Endothelial cell of umbilical vein (primary cell): Measurements from ENCODE around the gene LDLRAD4. TPM values are rescaled to one million over a fixed set of nuclear protein-coding genes. Genes with fewer than 3 reads are reported as not detected.

ENCODE experiments used
- BruUV-seq: library from RNA; stranded (reverse); fragments of 400-500 nt; replicated peaks from 2 replicates; lab custom pipeline; 2021; lab: Mats Ljungman, UMichigan
- CTCF ChIA-PET: fragments of 300-600, 350-600 bp; sonication (Branson Sonifier 250); formaldehyde crosslinking; loops from one replicate; lab custom pipeline; 2021; ENCODE audit warnings: antibody characterized with exemption, inconsistent platforms; lab: Charles Lee
- POLR2A ChIA-PET: fragments of 300-600, 350-600 bp; sonication (Branson Sonifier 250); formaldehyde crosslinking; loops from one replicate; lab custom pipeline; 2021; ENCODE audit warnings: antibody characterized with exemption, inconsistent platforms; lab: Charles Lee
- DNase-seq: peaks from one replicate; pipeline ENCODE4 v3.0.0-alpha.2; 2011; ENCODE audit warnings: low read depth, low spot score
- FAIRE-seq: peaks from 2 replicates; lab custom pipeline; 2011; peaks lifted over from hg19 to GRCh38; lab: Jason Lieb, UNC
- H2AFZ ChIP-seq: 2 replicates; pipeline ENCODE4 v1.6.0; 2012; ENCODE audit warnings: low read depth, low read length, control low read depth, inconsistent platforms
- H3K27ac ChIP-seq: 2 replicates; pipeline ENCODE4 v1.5.1; 2011; ENCODE audit warnings: low read depth, mild to moderate bottlenecking, control low read depth, low read length, moderate library complexity; ENCODE audit not compliant: insufficient read depth
- H3K27me3 ChIP-seq, 2 experiments: 2 replicates each; pipeline versions ENCODE4 v1.6.0 to v1.6.1; 2011; ENCODE audit warnings: low read length in 2 of 2, mixed read lengths in 1 of 2; ENCODE audit not compliant: control insufficient read depth in 2 of 2, insufficient read depth in 2 of 2
- H3K36me3 ChIP-seq, 2 experiments: 2 replicates in 1 of 2; 3 replicates in 1 of 2; pipeline ENCODE4 v1.5.1; 2011; ENCODE audit warnings: low read length in 2 of 2, mild to moderate bottlenecking in 1 of 2, moderate library complexity in 1 of 2; ENCODE audit not compliant: control insufficient read depth in 2 of 2, insufficient read depth in 2 of 2; ENCODE audit errors: extremely low read depth in 1 of 2
- H3K4me1 ChIP-seq: 3 replicates; pipeline ENCODE4 v1.5.1; 2011; ENCODE audit warnings: mild to moderate bottlenecking, low read length; ENCODE audit not compliant: control insufficient read depth, insufficient read depth; ENCODE audit errors: extremely low read depth
- H3K4me2 ChIP-seq: 2 replicates; pipeline ENCODE4 v1.6.1; 2011; ENCODE audit warnings: low read length, control low read depth, mixed read lengths; ENCODE audit not compliant: insufficient read depth
- H3K4me3 ChIP-seq, 3 experiments: fragments of 200-600 bp in 1 of 3; sonication (generic), shearing (Covaris generic) in 1 of 3; replicated peaks in 1 of 3; 2 replicates each; pipeline ENCODE4 v1.5.1; 2011 to 2016; ENCODE audit warnings: control low read depth in 3 of 3, low read length in 3 of 3, mild to moderate bottlenecking in 2 of 3, inconsistent platforms in 1 of 3, low read depth in 1 of 3, moderate library complexity in 1 of 3; ENCODE audit not compliant: insufficient read depth in 1 of 3
- H3K79me2 ChIP-seq: 2 replicates; pipeline ENCODE4 v1.6.0; 2012; ENCODE audit warnings: low read length, inconsistent platforms; ENCODE audit not compliant: control insufficient read depth, insufficient read depth
- H3K9ac ChIP-seq: replicated peaks from 2 replicates; pipeline ENCODE3; 2011; ENCODE audit warnings: low read length, control low read depth; ENCODE audit not compliant: insufficient read depth; ENCODE audit errors: extremely low read depth
- H3K9me1 ChIP-seq: replicated peaks from 3 replicates; pipeline ENCODE4 v1.6.0; 2011; ENCODE audit warnings: mild to moderate bottlenecking, low read length; ENCODE audit not compliant: control insufficient read depth, insufficient read depth; ENCODE audit errors: extremely low read depth
- H3K9me3 ChIP-seq: replicated peaks from 2 replicates; pipeline ENCODE4 v1.5.1; 2012; ENCODE audit warnings: low read length, inconsistent platforms; ENCODE audit not compliant: control insufficient read depth, insufficient read depth
- H4K20me1 ChIP-seq: replicated peaks from 2 replicates; pipeline ENCODE3; 2011; ENCODE audit warnings: mild to moderate bottlenecking, low read length; ENCODE audit not compliant: control insufficient read depth, insufficient read depth; ENCODE audit errors: extremely low read depth
- EZH2 ChIP-seq: IDR thresholded peaks from 2 replicates; pipeline ENCODE4 v1.6.1; 2012; ENCODE audit warnings: borderline replicate concordance, low read depth, mild to moderate bottlenecking, moderate library complexity, low read length, inconsistent platforms; ENCODE audit not compliant: severe bottlenecking
- FOS ChIP-seq: IDR thresholded peaks from 2 replicates; pipeline ENCODE4 v1.6.1; 2011; ENCODE audit warnings: mild to moderate bottlenecking, low read length, moderate library complexity, borderline replicate concordance; ENCODE audit not compliant: insufficient read depth
- GATA2 ChIP-seq: IDR thresholded peaks from 2 replicates; pipeline ENCODE4 v1.7.0; 2011; ENCODE audit warnings: low read depth, mild to moderate bottlenecking, moderate library complexity, mixed read lengths, low read length; ENCODE audit not compliant: insufficient read length, insufficient read depth
- JUN ChIP-seq: IDR thresholded peaks from 2 replicates; pipeline ENCODE4 v1.6.1; 2011; ENCODE audit warnings: borderline replicate concordance, low read depth; ENCODE audit not compliant: insufficient read length, insufficient read depth
- MYC ChIP-seq: IDR thresholded peaks from one replicate; pipeline ENCODE4 v1.6.1; 2011; ENCODE audit warnings: mild to moderate bottlenecking, low read depth, low read length
- POLR2A ChIP-seq: IDR thresholded peaks from 2 replicates; pipeline ENCODE4 v1.6.1; 2012; ENCODE audit warnings: low read depth, mild to moderate bottlenecking, control low read depth, low read length
- POLR2AphosphoS5 ChIP-seq: IDR thresholded peaks from 2 replicates; pipeline ENCODE4 v1.6.1; 2012; ENCODE audit warnings: low read depth, mild to moderate bottlenecking, control low read depth, low read length, moderate library complexity; ENCODE audit not compliant: insufficient read depth
- dilution Hi-C: fragments of 300-500 bp; cut with MboI; formaldehyde crosslinking; loops from one replicate; pipeline ENCODE4 v1.15.0; 2019; ENCODE audit warnings: low sequenced_read_pairs; ENCODE audit not compliant: extremely low pct_ligation_motif_present
- intact Hi-C: fragments of 100-400 bp; cut with micrococcal nuclease; formaldehyde crosslinking; loops from one replicate; pipeline ENCODE4 v1.10.0; 2022
- polyA plus RNA-seq, 4 experiments: library from polyadenylated mRNA; depleted of rRNA in 3 of 4; stranded (reverse) in 3 of 4; unstranded in 1 of 4; fragments of >200 nt; gene quantifications; 2 replicates each; pipeline versions ENCODE4 v1.2.1 to v1.2.3, GENCODE V29; 2011 to 2012; ENCODE audit warnings: missing spikeins in 1 of 4
- total RNA-seq: library from RNA; stranded (reverse); gene quantifications from 2 replicates; pipeline ENCODE4 v1.2.3, GENCODE V29; 2021
- TF ChIP-seq, protein P1 (sequence below), 2 donors: IDR thresholded peaks; 1 replicate in 1 of 2; 2 replicates in 1 of 2; pipeline ENCODE4 v1.5.1; 2011; ENCODE audit warnings: low read length in 2 of 2, mild to moderate bottlenecking in 2 of 2, moderate library complexity in 2 of 2, control low read depth in 1 of 2, inconsistent platforms in 1 of 2, low read depth in 1 of 2; ENCODE audit not compliant: insufficient read depth in 1 of 2; ENCODE audit errors: extremely low read depth in 1 of 2
- TF ChIP-seq, protein P2 (sequence below): IDR thresholded peaks from 2 replicates; pipeline ENCODE4 v1.6.1; 2011; ENCODE audit not compliant: insufficient read depth, insufficient read length

Gene LDLRAD4
- total and polyA plus RNA-seq, 2 donors (not counting 3 experiments of a cell fraction or from before 2014, with no cell fraction given): 5.2 to 6.5 TPM

DNA sequence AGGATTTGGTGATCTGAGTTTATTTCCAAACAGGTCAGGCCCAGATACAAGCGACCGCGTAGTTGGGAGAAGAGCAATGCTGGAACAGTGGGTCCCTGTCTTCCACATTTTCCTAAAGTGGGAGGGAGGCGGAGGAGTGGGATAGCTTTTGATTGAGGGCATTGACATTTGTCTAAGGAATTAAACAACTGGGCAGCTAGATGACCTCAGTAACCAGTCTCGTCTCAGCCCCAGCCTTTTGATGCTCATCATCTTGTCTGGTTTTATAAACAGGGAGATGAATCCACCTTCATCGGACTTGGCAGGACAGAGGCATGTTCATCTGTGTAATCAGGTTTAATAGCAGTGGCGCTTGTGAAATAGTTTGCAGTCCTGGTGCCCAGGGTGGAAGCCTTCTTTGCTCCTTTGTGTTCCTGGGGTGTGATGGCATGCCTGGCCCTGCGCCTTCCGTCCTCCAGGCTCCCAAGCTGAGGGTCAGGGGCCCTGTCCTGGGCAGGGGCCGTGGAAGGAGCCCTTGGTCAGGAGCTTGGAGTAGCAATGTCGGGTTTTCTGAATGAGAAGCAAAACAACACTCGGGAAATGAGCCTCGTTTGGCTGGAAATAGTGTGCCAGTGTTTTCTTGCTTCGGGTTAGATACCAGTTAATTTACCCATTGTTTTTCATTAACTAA is 314.0 kb downstream of the LDLRAD4 start:
- Histone ChIP-seq H3K9me1 (no peaks in the 10 kb centered on the region), H3K9ac (no peak overlapping the region), H3K27me3 (peaks cover 0 to 5% of the 10 kb centered on the region in 2 experiments), H3K4me3 (no peak overlapping the region), H3K79me2 (no peaks in the 10 kb centered on the region), H3K4me2 (no peak overlapping the region), H3K36me3 (no peaks in the 10 kb centered on the region), H3K9me3 (no peaks in the 10 kb centered on the region), H2AFZ (no peak overlapping the region), H3K4me1 (no peaks in the 10 kb centered on the region), H3K27ac (no peak overlapping the region), H4K20me1 (no peaks in the 10 kb centered on the region)
- POLR2A ChIA-PET: no interaction called here
- no TSS peak for BruUV-seq
- TF ChIP-seq JUN (no peak), FOS (no peak), MYC (no peak), POLR2A (no peak), GATA2 (no peak), POLR2AphosphoS5 (no peak), EZH2 (no peak)
- TF ChIP-seq, protein P1, sequence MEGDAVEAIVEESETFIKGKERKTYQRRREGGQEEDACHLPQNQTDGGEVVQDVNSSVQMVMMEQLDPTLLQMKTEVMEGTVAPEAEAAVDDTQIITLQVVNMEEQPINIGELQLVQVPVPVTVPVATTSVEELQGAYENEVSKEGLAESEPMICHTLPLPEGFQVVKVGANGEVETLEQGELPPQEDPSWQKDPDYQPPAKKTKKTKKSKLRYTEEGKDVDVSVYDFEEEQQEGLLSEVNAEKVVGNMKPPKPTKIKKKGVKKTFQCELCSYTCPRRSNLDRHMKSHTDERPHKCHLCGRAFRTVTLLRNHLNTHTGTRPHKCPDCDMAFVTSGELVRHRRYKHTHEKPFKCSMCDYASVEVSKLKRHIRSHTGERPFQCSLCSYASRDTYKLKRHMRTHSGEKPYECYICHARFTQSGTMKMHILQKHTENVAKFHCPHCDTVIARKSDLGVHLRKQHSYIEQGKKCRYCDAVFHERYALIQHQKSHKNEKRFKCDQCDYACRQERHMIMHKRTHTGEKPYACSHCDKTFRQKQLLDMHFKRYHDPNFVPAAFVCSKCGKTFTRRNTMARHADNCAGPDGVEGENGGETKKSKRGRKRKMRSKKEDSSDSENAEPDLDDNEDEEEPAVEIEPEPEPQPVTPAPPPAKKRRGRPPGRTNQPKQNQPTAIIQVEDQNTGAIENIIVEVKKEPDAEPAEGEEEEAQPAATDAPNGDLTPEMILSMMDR (IDR thresholded peaks at IDR 0.05; ENCODE audit: extremely low read depth in 1 of 2, insufficient read depth in 1 of 2, low read depth in 1 of 2, low read length in 2 of 2): no peak
- TF ChIP-seq, protein P2, sequence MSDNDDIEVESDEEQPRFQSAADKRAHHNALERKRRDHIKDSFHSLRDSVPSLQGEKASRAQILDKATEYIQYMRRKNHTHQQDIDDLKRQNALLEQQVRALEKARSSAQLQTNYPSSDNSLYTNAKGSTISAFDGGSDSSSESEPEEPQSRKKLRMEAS: no peak
- intact Hi-C loops (loop anchor here (5.0 to 10.0 kb wide), 4 partner anchors 35 to 378 kb away; no protein-coding TSS in a partner anchor), dilution Hi-C loops (no loop called here)
- no peak for DNase-seq
- CTCF ChIA-PET: interaction anchor here (1.7 to 10.9 kb wide), 3 partner anchors 307 to 373 kb away, joined by 4 to 195 read pairs (median 6); partner anchors contain the start of gene LDLRAD4
- no peak for FAIRE-seq
